ENCODE data around the gene VEPH1.

Gene VEPH1

GRCh38 chr3:157472648-157473047, 30.6 kb downstream of the VEPH1 start:
- DNase-seq, result no peak

DNA sequence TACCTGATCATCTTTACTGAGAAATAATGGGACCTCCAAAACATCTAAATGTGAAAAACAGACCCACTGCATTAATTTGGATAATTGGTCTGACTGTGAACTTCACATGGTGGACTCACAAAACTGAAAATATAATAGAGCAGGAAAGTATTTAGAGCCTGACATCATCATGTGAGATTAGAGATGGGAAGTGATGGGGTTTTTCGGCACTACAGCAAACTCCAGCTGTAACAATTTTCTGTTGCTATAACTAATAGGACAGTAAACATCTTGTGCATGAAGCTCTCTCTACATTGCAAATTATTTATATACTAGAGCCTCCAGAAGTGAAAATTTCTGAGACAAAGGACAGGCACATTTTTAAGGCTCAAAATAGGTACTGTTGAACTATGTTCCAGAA, 32.2 kb downstream of the VEPH1 start:
- no peak for DNase-seq

DNA sequence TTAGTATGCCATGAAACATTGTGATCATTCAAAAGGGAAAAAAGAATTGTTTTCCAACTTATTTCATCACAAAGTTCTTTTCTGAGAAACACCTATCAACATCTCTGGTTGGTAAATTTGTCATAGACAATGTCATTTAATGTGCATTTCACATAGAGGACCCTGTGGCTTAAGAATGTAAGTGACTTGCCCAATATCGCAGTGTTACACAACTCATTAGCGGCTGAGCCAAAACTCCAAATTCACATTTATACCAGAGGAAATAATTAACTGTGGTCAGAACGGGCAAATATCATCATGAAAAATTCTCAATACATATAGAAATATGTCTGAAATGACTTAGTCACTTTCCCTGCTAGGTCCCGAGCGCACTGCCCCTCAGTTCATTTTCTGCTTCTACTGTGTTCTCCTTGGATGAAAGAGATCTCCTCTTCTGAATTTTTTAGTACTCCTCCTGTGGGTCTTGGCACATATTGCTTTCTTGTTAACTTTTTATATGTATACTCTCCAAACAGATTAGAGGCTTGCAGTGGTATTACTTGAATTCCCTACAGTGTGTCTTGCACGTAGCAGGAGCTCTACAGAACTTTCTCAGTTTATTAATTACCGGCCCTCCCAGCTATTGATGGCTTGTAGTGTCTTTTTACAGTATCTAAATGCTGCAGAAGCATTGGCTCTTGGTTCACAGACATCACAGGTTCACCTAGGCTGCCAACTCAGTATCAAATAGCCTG, 33.5 kb downstream of the VEPH1 start:
- DNase-seq, result no peak

DNA sequence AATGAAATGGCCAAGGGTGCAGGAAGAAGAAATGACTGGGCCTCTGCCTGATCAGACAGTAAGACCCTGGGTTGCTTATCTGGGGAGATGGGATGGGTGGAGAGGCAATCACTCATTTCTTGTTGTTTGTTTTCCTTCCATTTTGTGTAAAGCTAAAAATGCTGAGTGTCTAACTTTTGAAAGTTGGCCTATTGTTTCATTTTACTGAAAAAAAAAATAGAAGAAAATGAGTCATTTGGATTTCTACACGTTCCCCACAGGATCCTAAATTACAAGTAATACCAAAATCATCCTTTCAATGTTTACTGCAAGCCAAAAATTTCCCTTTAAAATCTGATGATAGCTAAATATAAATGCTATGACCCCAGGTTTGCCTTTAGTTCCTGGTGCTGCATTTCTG, 36.0 kb downstream of the VEPH1 start:
- no peak for DNase-seq

DNA sequence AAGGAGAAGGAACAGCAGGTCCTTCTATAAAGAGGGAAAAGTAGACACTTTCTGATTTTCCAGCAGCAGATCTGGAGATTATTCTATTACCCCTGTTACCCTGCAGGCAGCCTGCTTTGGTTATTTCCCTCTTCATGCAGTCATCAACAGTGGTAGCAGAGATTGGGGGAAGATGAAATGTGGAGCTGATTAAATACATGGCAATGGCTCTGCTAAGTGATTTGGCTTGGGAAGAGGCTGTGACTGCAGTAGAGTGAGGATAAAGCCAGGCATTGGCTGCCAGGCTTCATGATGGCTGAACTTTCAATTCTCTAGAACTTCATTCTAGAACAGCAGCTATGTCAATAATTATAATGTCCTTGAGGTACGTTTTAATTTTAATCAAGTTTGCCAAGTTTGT, 37.5 kb downstream of the VEPH1 start:
- DNase-seq, result no peak

DNA sequence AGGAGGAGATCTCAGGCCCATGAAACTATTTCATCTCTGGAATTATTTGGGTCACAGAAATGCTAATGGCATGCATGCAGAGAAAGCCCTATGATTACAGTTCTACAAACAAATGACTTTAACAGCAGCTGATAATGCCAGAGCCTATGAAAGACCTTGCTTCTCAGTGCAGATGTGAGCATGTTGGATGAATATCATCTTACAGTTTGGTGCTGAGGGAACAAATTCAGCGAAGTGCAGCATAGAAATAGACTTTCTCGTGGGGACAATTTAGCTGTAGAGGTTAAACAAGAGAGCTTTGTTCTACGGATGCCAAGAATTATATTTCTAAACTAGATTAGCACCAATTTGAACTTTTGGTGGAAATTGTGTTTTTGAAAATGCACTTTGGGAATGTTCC, 38.9 kb downstream of the VEPH1 start:
- no peak for DNase-seq

DNA sequence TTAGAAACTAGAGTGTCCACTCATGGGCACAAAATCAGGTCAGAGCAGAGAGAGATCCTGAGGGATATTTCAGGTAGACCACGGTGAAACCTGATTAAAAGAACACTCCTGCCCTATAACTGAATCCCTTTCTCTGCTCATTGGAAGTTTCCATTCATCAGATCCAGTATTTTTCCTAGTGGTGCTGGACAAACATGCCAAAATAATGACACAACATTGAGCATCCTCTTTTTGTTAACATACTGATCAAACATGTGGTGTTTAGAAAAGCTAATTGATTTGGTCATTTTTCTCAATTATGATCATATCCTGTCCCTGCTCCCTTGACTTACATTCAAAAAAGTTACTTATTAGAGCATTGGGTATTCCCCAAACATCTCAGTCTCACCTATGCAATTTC, 39.4 kb downstream of the VEPH1 start:
- no peak for DNase-seq

- no peak for DNase-seq
Observed at GRCh38 chr3:157460253-157460652, 43.0 kb downstream of the VEPH1 start.

GRCh38 chr3:157459706-157460105, 43.5 kb downstream of the VEPH1 start:
- no peak for DNase-seq

DNA sequence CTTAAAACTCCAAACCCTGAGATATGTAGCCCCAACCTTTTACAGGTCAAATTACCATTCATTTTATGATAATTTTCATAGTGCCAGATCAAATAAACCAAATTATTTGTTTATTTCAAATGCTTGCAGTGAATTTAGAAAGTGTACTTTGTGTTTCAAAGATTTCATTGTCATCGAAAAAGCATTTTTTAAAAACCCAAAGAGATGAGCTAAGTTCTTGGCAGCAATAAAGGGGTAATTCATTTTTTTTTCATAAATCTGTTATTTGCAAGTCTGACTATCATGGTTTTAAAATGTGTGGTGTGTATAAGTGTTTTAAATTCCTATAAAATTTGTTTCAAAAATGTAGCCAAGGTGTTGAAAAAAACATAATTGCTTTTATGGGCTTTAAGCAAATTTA, 49.4 kb downstream of the VEPH1 start:
- no peak for DNase-seq

GRCh38 chr3:157452097-157452496, 51.1 kb downstream of the VEPH1 start:
- no peak for DNase-seq

GRCh38 chr3:157447026-157447694, 56.1 kb downstream of the VEPH1 start:
- DNase-seq, result peak; percentile 11

- no peak for DNase-seq
Observed at GRCh38 chr3:157445857-157446256, 57.4 kb downstream of the VEPH1 start.

- DNase-seq, result no peak
Observed at GRCh38 chr3:157444797-157445184, 58.4 kb downstream of the VEPH1 start.

DNA sequence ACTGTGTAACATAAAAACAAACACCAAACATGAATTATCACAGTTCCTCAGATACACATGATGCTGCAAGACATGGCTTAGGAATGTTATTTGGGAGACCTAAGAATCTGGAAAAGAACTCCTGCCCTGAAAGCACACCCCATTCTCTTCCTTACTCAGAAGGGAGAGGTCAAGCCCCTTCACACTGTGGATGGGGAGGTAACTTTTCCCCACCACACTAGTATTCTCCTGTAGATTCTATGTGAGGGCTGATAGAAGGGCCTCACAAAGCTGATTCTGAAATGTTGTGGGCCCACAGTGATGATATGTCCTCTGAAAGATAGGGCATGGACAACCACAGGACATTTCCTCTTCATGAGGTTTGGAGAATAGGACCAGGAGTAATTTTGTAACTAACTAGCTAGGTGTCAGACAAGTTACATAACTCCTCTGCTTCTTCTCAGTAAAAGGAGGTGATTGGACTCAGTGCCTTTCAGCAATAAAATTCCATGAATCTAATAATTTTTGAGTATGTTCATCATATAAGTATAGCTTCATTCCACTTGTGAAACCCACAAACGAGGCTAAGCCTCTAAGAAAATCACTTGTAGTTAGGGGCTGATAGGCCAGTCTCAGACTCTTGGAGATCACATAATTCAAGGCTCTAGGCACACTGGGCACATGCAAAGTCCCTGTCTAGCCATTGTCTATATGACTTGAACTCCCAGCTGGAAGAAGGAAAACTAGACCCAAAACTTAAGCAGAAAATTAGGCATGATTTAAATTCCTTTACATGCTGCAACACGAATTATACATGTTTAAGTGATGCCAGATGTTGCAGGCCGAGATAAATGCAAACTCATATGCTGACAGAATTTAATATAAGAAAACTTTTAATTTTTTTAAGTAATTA, 59.1 kb downstream of the VEPH1 start:
- no peak for DNase-seq

- DNase-seq, result no peak
Observed at GRCh38 chr3:157442729-157443128, 60.5 kb downstream of the VEPH1 start.

DNA sequence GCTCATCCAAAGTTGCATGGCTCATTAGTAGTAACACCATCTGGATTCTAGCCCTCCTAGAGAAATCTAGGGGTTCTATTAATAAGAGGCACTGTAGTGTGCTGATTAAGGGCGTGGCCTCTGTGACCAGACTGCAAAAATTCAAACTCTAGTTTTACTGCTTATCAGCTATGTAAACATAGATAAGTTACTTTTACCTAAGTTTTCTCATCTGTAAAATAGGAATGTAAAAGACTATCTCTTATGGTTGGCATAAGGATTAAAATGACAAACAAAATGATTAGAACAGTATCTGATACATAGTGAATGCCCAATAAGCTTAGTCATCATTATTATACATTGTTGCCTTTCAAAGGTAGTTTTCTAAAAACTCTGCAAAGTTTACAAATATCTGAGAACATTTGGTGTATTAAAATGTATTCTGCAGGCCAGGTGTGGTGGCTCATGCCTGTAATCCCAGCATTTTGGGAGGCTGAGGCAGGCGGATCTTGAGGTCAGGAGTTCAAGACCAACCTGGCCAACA, 62.1 kb downstream of the VEPH1 start:
- DNase-seq, result no peak

- DNase-seq, result peak; percentile 5
Observed at GRCh38 chr3:157438194-157438730, 65.0 kb downstream of the VEPH1 start.

GRCh38 chr3:157436583-157437291, 66.5 kb downstream of the VEPH1 start, which contains the start of gene PTX3:
Gene PTX3, plus strand, starts transcription at chr3:157436850. Its CDS starts 84 bp downstream, at chr3:157436934.
- peak; percentile 21 for DNase-seq

DNA sequence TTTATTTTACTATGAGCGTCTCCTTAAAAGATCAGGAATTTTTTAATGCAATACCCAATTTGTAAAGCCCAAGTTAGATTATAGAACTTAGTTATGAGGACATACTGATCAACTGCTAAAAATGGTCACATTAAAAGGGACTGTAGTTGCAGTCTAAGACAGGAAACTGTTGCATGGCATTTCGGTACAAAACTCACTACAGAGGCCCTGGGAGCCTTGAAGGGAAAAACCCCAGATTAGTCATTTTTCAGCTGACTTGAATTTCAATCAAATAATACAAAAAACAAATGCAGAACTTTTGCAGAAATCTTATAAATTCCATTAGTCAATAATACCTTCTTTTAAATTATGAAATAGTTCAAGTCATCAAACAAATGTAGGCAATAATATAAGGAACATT, 73.5 kb downstream of the VEPH1 start:
- no peak for DNase-seq

GRCh38 chr3:157428853-157429252, 74.4 kb downstream of the VEPH1 start:
- no peak for DNase-seq

- DNase-seq, result no peak
Observed at GRCh38 chr3:157427901-157428300, 75.3 kb downstream of the VEPH1 start.

All from DMS53 (cell line).